Caco-2 (cell line): ENCODE results near the gene CTIF. TPM values are rescaled to one million over a fixed set of nuclear protein-coding genes. Genes with fewer than 3 reads are reported as not detected.
A peak's percentile ranks its signal among the peaks of the same experiment; 100 is the strongest.

Source experiments
- BruUV-seq: library from RNA; stranded (reverse); fragments of 400-500 nt; replicated peaks from 2 replicates; lab custom pipeline; 2021; lab: Mats Ljungman, UMichigan
- CTCF ChIA-PET: fragments of 300-600 bp; sonication (Branson Sonifier 250); formaldehyde crosslinking; loops from one replicate; lab custom pipeline; 2022; ENCODE audit warnings: antibody characterized with exemption; lab: Charles Lee
- POLR2A ChIA-PET: fragments of 300-600 bp; sonication (Branson Sonifier 250); formaldehyde crosslinking; loops from one replicate; lab custom pipeline; 2022; ENCODE audit warnings: antibody characterized with exemption; lab: Charles Lee
- DNase-seq, 2 experiments: peaks; one replicate each; pipeline versions ENCODE4 v3.0.0 to v3.0.0-alpha.2; 2020 to 2022
- H3K27me3 ChIP-seq: replicated peaks from 2 replicates; pipeline ENCODE4 v1.6.0; 2011; ENCODE audit warnings: low read length; ENCODE audit not compliant: control insufficient read depth, insufficient read depth
- H3K36me3 ChIP-seq: 2 replicates; pipeline ENCODE4 v1.5.1; 2011; ENCODE audit warnings: low read length; ENCODE audit not compliant: control insufficient read depth, insufficient read depth
- H3K4me1 ChIP-seq: fragments of 250-450 bp; sonication (Bioruptor Pico); 2 replicates; pipeline ENCODE4 v1.5.1; 2020; ENCODE audit warnings: mild to moderate bottlenecking
- H3K4me3 ChIP-seq: 2 replicates; pipeline ENCODE4 v1.5.1; 2011; ENCODE audit warnings: low read depth, mild to moderate bottlenecking, control low read depth, low read length
- H3K9me3 ChIP-seq: fragments of 250-450 bp; sonication (Bioruptor Pico); 2 replicates; pipeline ENCODE4 v1.5.1; 2020; ENCODE audit warnings: mild to moderate bottlenecking, moderate library complexity
- H3K27ac Mint-ChIP-seq: one replicate; pipeline ENCODE4 v1.8.0; 2022; ENCODE audit warnings: mixed read lengths; ENCODE audit not compliant: unreplicated experiment
- H3K27me3 Mint-ChIP-seq: one replicate; pipeline ENCODE4 v1.8.0; 2022; ENCODE audit warnings: mixed read lengths; ENCODE audit not compliant: insufficient read depth, unreplicated experiment
- H3K36me3 Mint-ChIP-seq: one replicate; pipeline ENCODE4 v1.8.0; 2022; ENCODE audit warnings: mild to moderate bottlenecking, mixed read lengths; ENCODE audit not compliant: insufficient read depth, unreplicated experiment
- H3K4me1 Mint-ChIP-seq: one replicate; pipeline ENCODE4 v1.8.0; 2022; ENCODE audit warnings: low read depth, mixed read lengths; ENCODE audit not compliant: unreplicated experiment
- H3K4me3 Mint-ChIP-seq: one replicate; pipeline ENCODE4 v1.8.0; 2022; ENCODE audit warnings: mild to moderate bottlenecking, moderate library complexity, mixed read lengths; ENCODE audit not compliant: unreplicated experiment
- H3K9me3 Mint-ChIP-seq: one replicate; pipeline ENCODE4 v1.8.0; 2022; ENCODE audit warnings: mixed read lengths; ENCODE audit not compliant: unreplicated experiment
- CTCF ChIP-seq, 2 experiments: fragments of 200-600 bp in 1 of 2; IDR thresholded peaks; 1 replicate in 1 of 2; 2 replicates in 1 of 2; pipeline versions ENCODE4 v1.5.1 to v1.8.0; 2011 to 2022; ENCODE audit warnings: antibody characterized with exemption in 1 of 2, control low read depth in 1 of 2, inconsistent platforms in 1 of 2, low read depth in 1 of 2, low read length in 1 of 2, mild to moderate bottlenecking in 1 of 2, moderate library complexity in 1 of 2; ENCODE audit not compliant: insufficient read depth in 1 of 2, severe bottlenecking in 1 of 2, unreplicated experiment in 1 of 2
- intact Hi-C: fragments of 100-400 bp; cut with micrococcal nuclease; formaldehyde crosslinking; loops from one replicate; pipeline ENCODE4 v1.10.0; 2022; ENCODE audit not compliant: unreplicated experiment
- total RNA-seq: library from RNA; stranded (reverse); gene quantifications from 2 replicates; pipeline ENCODE4 v1.2.3, GENCODE V29; 2022

The CTIF gene
- total RNA-seq, 1 experiment from 2014 or later = 19.9 TPM

DNA sequence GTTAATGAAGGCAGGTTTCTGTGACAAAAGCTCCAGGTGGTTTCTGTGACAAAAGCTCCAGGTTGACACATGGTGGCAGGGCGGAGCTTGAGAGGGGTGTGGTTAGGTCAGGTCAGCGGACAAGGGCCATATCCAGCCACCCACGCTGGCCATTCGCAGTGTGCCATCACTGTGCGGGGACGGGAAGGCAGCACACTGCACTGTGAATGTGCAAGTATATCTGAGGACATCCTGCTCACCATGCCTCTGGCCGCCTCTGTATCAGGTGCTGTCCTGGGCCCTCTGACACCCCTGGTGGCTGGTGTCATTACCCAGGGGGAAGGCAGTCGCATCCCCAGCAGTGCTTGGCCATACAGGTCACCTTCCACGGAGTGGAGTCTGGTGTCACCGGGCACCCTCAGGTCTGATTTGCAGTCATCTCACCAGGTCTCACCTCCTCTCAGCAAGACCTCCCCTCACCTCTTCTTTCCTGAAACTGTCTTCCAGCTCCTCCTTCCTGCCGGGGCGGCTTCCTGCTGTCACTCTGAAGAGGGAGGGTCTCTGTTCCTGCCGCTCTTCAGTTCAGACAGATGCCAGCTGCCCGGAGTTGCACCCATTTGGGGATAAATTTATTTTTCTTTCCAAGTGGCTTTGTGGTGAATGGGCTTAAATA lies 34.9 kb downstream of the CTIF start:
- no peaks in the 10 kb centered on the region for H3K4me1 Mint-ChIP-seq
- BruUV-seq = no TSS peak
- H3K27me3 Mint-ChIP-seq = no peaks in the 10 kb centered on the region
- H3K36me3 Mint-ChIP-seq = no peaks in the 10 kb centered on the region
- Histone ChIP-seq H3K4me1 (no peaks in the 10 kb centered on the region), H3K9me3 (no peaks in the 10 kb centered on the region), H3K4me3 (no peak overlapping the region), H3K36me3 (no peaks in the 10 kb centered on the region), H3K27me3 (no peaks in the 10 kb centered on the region)
- H3K9me3 Mint-ChIP-seq = no peaks in the 10 kb centered on the region
- no peak overlapping the region for H3K27ac Mint-ChIP-seq
- TF ChIP-seq CTCF (IDR thresholded peaks at IDR 0.05; ENCODE audit: insufficient read depth in 1 of 2, low read depth in 1 of 2, low read length in 1 of 2, severe bottlenecking in 1 of 2, unreplicated experiment in 1 of 2) = peak in 1 of 2 experiments; percentile 1
- POLR2A ChIA-PET = no interaction called here
- CTCF ChIA-PET = no interaction called here
- intact Hi-C loops = no loop called here
- H3K4me3 Mint-ChIP-seq = no peak overlapping the region
- peak in 1 of 2 experiments; percentile 7 for DNase-seq

DNA sequence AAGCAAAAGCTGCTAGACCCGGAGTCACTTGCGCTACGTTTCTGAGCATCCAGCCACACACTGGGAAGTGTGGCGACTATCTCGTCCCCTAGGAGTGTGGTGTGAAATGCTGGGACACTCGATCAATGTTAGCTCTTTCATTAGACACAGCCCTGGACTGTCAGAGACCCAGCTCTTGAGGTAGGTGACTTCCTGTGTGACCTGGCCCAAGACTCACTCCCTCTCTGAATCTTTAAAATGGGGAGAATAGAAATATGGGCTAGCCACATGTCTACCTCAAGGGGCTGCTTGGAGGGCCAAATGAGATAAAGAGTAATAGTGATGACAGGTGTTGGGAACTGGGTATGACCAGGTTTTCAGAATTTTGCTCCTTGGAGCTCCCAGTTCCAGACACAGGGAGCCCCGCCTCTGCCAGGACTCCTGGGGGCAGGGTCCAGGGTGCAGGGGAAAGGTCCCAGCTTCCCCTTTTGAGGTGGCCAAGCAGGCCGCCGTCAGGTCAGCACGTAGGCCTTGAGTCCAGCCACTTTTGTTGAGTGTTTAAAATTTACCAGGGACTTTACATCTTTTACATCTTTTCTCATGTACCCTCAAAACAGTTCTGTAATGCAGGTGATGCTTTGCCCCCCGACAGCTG lies 36.0 kb downstream of the CTIF start:
- Histone ChIP-seq H3K4me3 (no peak overlapping the region), H3K9me3 (no peaks in the 10 kb centered on the region), H3K4me1 (no peaks in the 10 kb centered on the region), H3K36me3 (no peaks in the 10 kb centered on the region), H3K27me3 (no peaks in the 10 kb centered on the region)
- Mint-ChIP-seq H3K36me3 (no peaks in the 10 kb centered on the region), H3K4me1 (no peaks in the 10 kb centered on the region), H3K9me3 (no peaks in the 10 kb centered on the region), H3K27me3 (no peaks in the 10 kb centered on the region), H3K27ac (no peak overlapping the region), H3K4me3 (no peak overlapping the region)
- TF ChIP-seq CTCF (IDR thresholded peaks at IDR 0.05; ENCODE audit: insufficient read depth in 1 of 2, low read depth in 1 of 2, low read length in 1 of 2, severe bottlenecking in 1 of 2, unreplicated experiment in 1 of 2) = no peak
- BruUV-seq = no TSS peak
- DNase-seq = no peak
- ChIA-PET POLR2A (no interaction called here), CTCF (no interaction called here)
- intact Hi-C loops = no loop called here

DNA sequence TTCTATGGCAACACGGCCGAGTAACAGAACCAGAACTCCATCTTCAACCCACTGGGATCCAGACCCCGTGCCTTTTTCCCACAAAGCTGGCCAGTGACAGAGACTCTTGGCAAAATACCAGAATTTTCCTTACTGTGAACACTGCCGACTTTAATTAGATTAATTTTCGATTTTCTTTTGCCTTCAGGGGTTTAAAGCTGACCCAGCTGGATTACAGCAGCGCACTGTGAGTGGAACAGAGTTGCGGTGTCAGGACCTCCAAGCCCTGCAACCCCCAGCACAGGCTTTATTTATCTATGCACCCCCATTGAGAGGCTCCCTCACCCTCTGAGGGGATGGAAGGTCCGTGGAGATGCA lies 36.4 kb downstream of the CTIF start:
- TF ChIP-seq CTCF (IDR thresholded peaks at IDR 0.05; ENCODE audit: insufficient read depth in 1 of 2, low read depth in 1 of 2, low read length in 1 of 2, severe bottlenecking in 1 of 2, unreplicated experiment in 1 of 2) = no peak
- H3K4me3 Mint-ChIP-seq = no peak overlapping the region
- ChIA-PET POLR2A (no interaction called here), CTCF (no interaction called here)
- Histone ChIP-seq H3K27me3 (no peaks in the 10 kb centered on the region), H3K4me1 (no peaks in the 10 kb centered on the region), H3K9me3 (no peaks in the 10 kb centered on the region), H3K36me3 (no peaks in the 10 kb centered on the region), H3K4me3 (no peak overlapping the region)
- H3K27me3 Mint-ChIP-seq = no peaks in the 10 kb centered on the region
- intact Hi-C loops = no loop called here
- no peaks in the 10 kb centered on the region for H3K4me1 Mint-ChIP-seq
- no peak overlapping the region for H3K27ac Mint-ChIP-seq
- H3K36me3 Mint-ChIP-seq = no peaks in the 10 kb centered on the region
- BruUV-seq = no TSS peak
- H3K9me3 Mint-ChIP-seq = no peaks in the 10 kb centered on the region
- no peak for DNase-seq
